H1 (cell line): ENCODE measurements around the gene PLCB4. TPM values are rescaled to one million over a fixed set of nuclear protein-coding genes. Genes with fewer than 3 reads are reported as not detected.

ENCODE experiments used
- CTCF ChIA-PET: fragments of 300-600 bp; sonication (Branson Sonifier 250); formaldehyde crosslinking; loops from one replicate; lab custom pipeline; 2021; ENCODE audit not compliant: partially characterized antibody; lab: Charles Lee
- POLR2A ChIA-PET: fragments of 300-600 bp; sonication (Branson Sonifier 250); formaldehyde crosslinking; loops from one replicate; lab custom pipeline; 2021; ENCODE audit warnings: inconsistent platforms; ENCODE audit not compliant: partially characterized antibody; lab: Charles Lee
- DNase-seq, 2 experiments: peaks; one replicate each; pipeline versions ENCODE4 v3.0.0 to v3.0.0-alpha.2; 2010 to 2022; ENCODE audit warnings: low spot score in 2 of 2, low read depth in 1 of 2, mixed read lengths in 1 of 2
- FAIRE-seq: peaks from 2 replicates; lab custom pipeline; 2011; peaks lifted over from hg19 to GRCh38; lab: Jason Lieb, UNC
- H2AFZ ChIP-seq: 2 replicates; pipeline ENCODE4 v1.8.1; 2012; ENCODE audit warnings: low read length, inconsistent platforms
- H2AK5ac ChIP-seq: 2 replicates; pipeline ENCODE4 v1.6.1; 2013; ENCODE audit warnings: low read depth, low read length
- H2BK120ac ChIP-seq: replicated peaks from 2 replicates; pipeline ENCODE3; 2013; ENCODE audit warnings: low read depth, low read length, inconsistent platforms
- H2BK12ac ChIP-seq: 2 replicates; pipeline ENCODE4 v1.6.1; 2013; ENCODE audit warnings: low read depth, low read length
- H2BK15ac ChIP-seq: 2 replicates; pipeline ENCODE4 v1.6.1; 2013; ENCODE audit warnings: low read length
- H2BK20ac ChIP-seq: 2 replicates; pipeline ENCODE4 v1.6.1; 2013; ENCODE audit warnings: low read length
- H2BK5ac ChIP-seq: 2 replicates; pipeline ENCODE4 v1.6.1; 2013; ENCODE audit warnings: low read depth, low read length
- H3K14ac ChIP-seq: 2 replicates; pipeline ENCODE4 v1.6.1; 2013; ENCODE audit warnings: inconsistent platforms; ENCODE audit not compliant: insufficient read length
- H3K18ac ChIP-seq: 2 replicates; pipeline ENCODE4 v1.6.1; 2013; ENCODE audit warnings: low read length; ENCODE audit errors: extremely low read depth
- H3K23ac ChIP-seq: 2 replicates; pipeline ENCODE4 v1.6.1; 2013; ENCODE audit warnings: inconsistent platforms; ENCODE audit not compliant: insufficient read length
- H3K23me2 ChIP-seq: 2 replicates; pipeline ENCODE4 v1.6.1; 2013; ENCODE audit warnings: low read depth, low read length
- H3K27ac ChIP-seq: 2 replicates; pipeline ENCODE4 v1.6.1; 2011; ENCODE audit warnings: low read depth, low read length, inconsistent platforms
- H3K27me3 ChIP-seq, 4 experiments: replicated peaks in 1 of 4; 1 replicate in 1 of 4; 2 replicates in 3 of 4; pipeline versions ENCODE4 v1.6.1 to v1.8.1; 2011 to 2013; ENCODE audit warnings: low read length in 3 of 4, mild to moderate bottlenecking in 3 of 4, inconsistent platforms in 2 of 4, mixed read lengths in 2 of 4, moderate library complexity in 1 of 4; ENCODE audit not compliant: control insufficient read depth in 3 of 4, insufficient read depth in 3 of 4; ENCODE audit errors: extremely low read depth in 1 of 4
- H3K36me3 ChIP-seq, 4 experiments: 2 replicates each; pipeline versions ENCODE4 v1.6.1 to v1.8.1; 2011 to 2013; ENCODE audit warnings: mild to moderate bottlenecking in 4 of 4, low read length in 3 of 4, moderate library complexity in 2 of 4, control low read depth in 1 of 4, inconsistent platforms in 1 of 4; ENCODE audit not compliant: insufficient read depth in 4 of 4, control insufficient read depth in 2 of 4
- H3K4ac ChIP-seq: replicated peaks from 2 replicates; pipeline ENCODE3; 2013; ENCODE audit warnings: low read length, low read depth, mixed read lengths, inconsistent platforms; ENCODE audit not compliant: insufficient read length
- H3K4me1 ChIP-seq, 4 experiments: replicated peaks in 1 of 4; 1 replicate in 1 of 4; 2 replicates in 3 of 4; pipeline versions ENCODE4 v1.6.1 to v1.8.1; 2011 to 2013; ENCODE audit warnings: low read length in 3 of 4, inconsistent platforms in 2 of 4, mixed read lengths in 1 of 4; ENCODE audit not compliant: insufficient read depth in 4 of 4, control insufficient read depth in 3 of 4
- H3K4me2 ChIP-seq, 2 experiments: 2 replicates each; pipeline versions ENCODE4 v1.6.1 to v1.8.1; 2011 to 2013; ENCODE audit warnings: low read depth in 2 of 2, low read length in 2 of 2, control low read depth in 1 of 2, inconsistent platforms in 1 of 2, mild to moderate bottlenecking in 1 of 2; ENCODE audit not compliant: insufficient read depth in 1 of 2
- H3K4me3 ChIP-seq, 4 experiments: fragments of 200-600, 300-600 bp in 1 of 4; sonication (generic), shearing (Covaris generic), sonication (Bioruptor Twin) in 1 of 4; 2 replicates each; pipeline versions ENCODE4 v1.5.1 to v1.8.1; 2011 to 2016; ENCODE audit warnings: low read length in 4 of 4, low read depth in 3 of 4, control low read depth in 2 of 4, inconsistent platforms in 2 of 4, mild to moderate bottlenecking in 2 of 4, mixed read lengths in 1 of 4, moderate library complexity in 1 of 4; ENCODE audit not compliant: insufficient read depth in 2 of 4; ENCODE audit errors: extremely low read depth in 1 of 4
- H3K56ac ChIP-seq: replicated peaks from 2 replicates; pipeline ENCODE3; 2013; ENCODE audit warnings: low read depth, mild to moderate bottlenecking, mixed read lengths, low read length, inconsistent platforms; ENCODE audit not compliant: insufficient read length
- H3K79me1 ChIP-seq: 2 replicates; pipeline ENCODE4 v1.6.1; 2013; ENCODE audit warnings: low read depth, low read length, control low read depth
- H3K79me2 ChIP-seq, 2 experiments: 2 replicates each; pipeline versions ENCODE4 v1.6.1 to v1.8.1; 2012 to 2013; ENCODE audit warnings: low read length in 2 of 2, mild to moderate bottlenecking in 2 of 2, inconsistent platforms in 1 of 2; ENCODE audit not compliant: insufficient read depth in 2 of 2, control insufficient read depth in 1 of 2
- H3K9ac ChIP-seq, 4 experiments: replicated peaks in 1 of 4; 1 replicate in 1 of 4; 2 replicates in 3 of 4; pipeline versions ENCODE4 v1.6.1 to v1.8.1; 2011 to 2013; ENCODE audit warnings: low read depth in 3 of 4, low read length in 3 of 4, control low read depth in 2 of 4, mild to moderate bottlenecking in 2 of 4, moderate library complexity in 2 of 4, inconsistent platforms in 1 of 4; ENCODE audit errors: extremely low read depth in 1 of 4
- H3K9me3 ChIP-seq, 2 experiments: 2 replicates each; pipeline versions ENCODE4 v1.6.1 to v1.8.1; 2012 to 2013; ENCODE audit warnings: mild to moderate bottlenecking in 2 of 2, moderate library complexity in 2 of 2, control low read depth in 1 of 2, inconsistent platforms in 1 of 2, low read depth in 1 of 2, low read length in 1 of 2, mixed read lengths in 1 of 2; ENCODE audit not compliant: insufficient read depth in 2 of 2
- H4K20me1 ChIP-seq, 2 experiments: replicated peaks in 1 of 2; 2 replicates each; pipeline versions ENCODE3 to v1.8.1; 2011 to 2013; ENCODE audit warnings: inconsistent platforms in 2 of 2, low read length in 2 of 2, mild to moderate bottlenecking in 1 of 2; ENCODE audit not compliant: insufficient read depth in 2 of 2, control insufficient read depth in 1 of 2
- H4K5ac ChIP-seq: 2 replicates; pipeline ENCODE4 v1.6.1; 2013; ENCODE audit warnings: low read length, low read depth, mixed read lengths, inconsistent platforms; ENCODE audit not compliant: insufficient read length
- H4K8ac ChIP-seq: 2 replicates; pipeline ENCODE4 v1.8.0; 2013; ENCODE audit warnings: mild to moderate bottlenecking, moderate library complexity, low read length, inconsistent platforms; ENCODE audit not compliant: insufficient read depth; ENCODE audit errors: extremely low read depth
- H4K91ac ChIP-seq: replicated peaks from 2 replicates; pipeline ENCODE3; 2013; ENCODE audit warnings: low read length, mixed read lengths, inconsistent platforms; ENCODE audit not compliant: insufficient read length
- BACH1 ChIP-seq: IDR thresholded peaks from 2 replicates; pipeline ENCODE4 v1.6.1; 2012; ENCODE audit warnings: low read length, improper control_type of control experiment
- CEBPB ChIP-seq: IDR thresholded peaks from 2 replicates; pipeline ENCODE4 v1.6.1; 2012; ENCODE audit warnings: low read depth, low read length
- CTBP2 ChIP-seq: IDR thresholded peaks from 2 replicates; pipeline ENCODE4 v1.7.0; 2011; ENCODE audit warnings: borderline replicate concordance, mild to moderate bottlenecking, moderate library complexity, mixed read lengths, low read length; ENCODE audit not compliant: insufficient read depth, insufficient read length
- FOSL1 ChIP-seq: IDR thresholded peaks from 2 replicates; pipeline ENCODE4 v1.6.1; 2011; ENCODE audit warnings: mild to moderate bottlenecking, low read depth, low read length, moderate library complexity; ENCODE audit not compliant: insufficient read depth
- GABPA ChIP-seq: IDR thresholded peaks from 2 replicates; pipeline ENCODE4 v1.6.1; 2011; ENCODE audit warnings: mild to moderate bottlenecking, low read length, moderate library complexity, borderline replicate concordance; ENCODE audit not compliant: insufficient read depth
- HDAC6 ChIP-seq: IDR thresholded peaks from one replicate; pipeline ENCODE4 v1.7.1; 2012; ENCODE audit warnings: low read depth, mild to moderate bottlenecking, inconsistent platforms, low read length, moderate library complexity
- KDM5A ChIP-seq: fragments of 200-600 bp; IDR thresholded peaks from 2 replicates; pipeline ENCODE4 v1.7.1; 2012; ENCODE audit warnings: mild to moderate bottlenecking, low read length, inconsistent platforms, mixed read lengths
- RFX5 ChIP-seq: IDR thresholded peaks from 2 replicates; pipeline ENCODE4 v1.6.1; 2011; ENCODE audit warnings: low read depth, low read length, improper control_type of control experiment, borderline replicate concordance
- SIN3A ChIP-seq, 2 experiments: IDR thresholded peaks in 1 of 2; conservative IDR thresholded peaks in 1 of 2; 2 replicates each; pipeline ENCODE4 v1.6.1; 2011 to 2012; ENCODE audit warnings: low read length in 2 of 2, improper control_type of control experiment in 1 of 2, low read depth in 1 of 2, mild to moderate bottlenecking in 1 of 2
- SIRT6 ChIP-seq: IDR thresholded peaks from one replicate; pipeline ENCODE4 v1.7.1; 2012; ENCODE audit warnings: low read length, inconsistent platforms
- SP2 ChIP-seq: IDR thresholded peaks from 2 replicates; pipeline ENCODE4 v1.6.1; 2012; ENCODE audit warnings: mild to moderate bottlenecking, low read length, inconsistent platforms
- TBP ChIP-seq: IDR thresholded peaks from 2 replicates; pipeline ENCODE4 v1.6.1; 2011; ENCODE audit warnings: low read depth, low read length, improper control_type of control experiment
- YY1 ChIP-seq: IDR thresholded peaks from 2 replicates; pipeline ENCODE4 v1.6.1; 2011; ENCODE audit warnings: low read depth, mild to moderate bottlenecking, low read length
- WGBS, 2 experiments: shearing (Covaris generic) in 1 of 2; methylation state at CpG; one replicate each; pipeline versions ENCODE4 v1.1.6 to v1.1.7; 2013 to 2015; ENCODE audit warnings: low lambda C conversion rate in 2 of 2, mixed read lengths in 2 of 2, inconsistent platforms in 1 of 2, low coverage in 1 of 2, missing lambda C conversion rate in 1 of 2; ENCODE audit not compliant: insufficient replicate concordance in 2 of 2, insufficient coverage in 1 of 2, insufficient read length in 1 of 2; ENCODE audit errors: extremely low coverage in 1 of 2, missing lambda C conversion rate in 1 of 2; 5-methylcytosine and 5-hydroxymethylcytosine counted together
- polyA plus RNA-seq, 7 experiments: library from polyadenylated mRNA; depleted of rRNA in 3 of 7; stranded (reverse) in 5 of 7; unstranded in 2 of 7; fragments of >200 nt in 5 of 7; fragments of 200-250 nt in 2 of 7; gene quantifications; 1 replicate in 5 of 7; 2 replicates in 1 of 7; 4 replicates in 1 of 7; pipeline versions ENCODE4 v1.2.1 to v1.2.3, GENCODE V29; 2011 to 2013; ENCODE audit warnings: missing spikeins in 2 of 7, mixed read lengths in 2 of 7
- total RNA-seq: library from RNA; stranded (reverse); fragmentation: NEBNext Ultra II Directional; extraction: Animal tissue kit (Norgen Biotek cat#: 25700); gene quantifications from 2 replicates; pipeline ENCODE4 v1.2.1, GENCODE V29; 2021
- TF ChIP-seq, protein P1 (sequence below): IDR thresholded peaks from 2 replicates; pipeline ENCODE4 v1.6.1; 2011; ENCODE audit warnings: low read depth, mild to moderate bottlenecking, low read length; ENCODE audit not compliant: insufficient read depth

PLCB4 gene
- total and polyA plus RNA-seq, 2 of the 8 experiments (the other 6 are each of a cell fraction or from before 2014, with no cell fraction given), result 3.2 to 14.1 TPM

DNA sequence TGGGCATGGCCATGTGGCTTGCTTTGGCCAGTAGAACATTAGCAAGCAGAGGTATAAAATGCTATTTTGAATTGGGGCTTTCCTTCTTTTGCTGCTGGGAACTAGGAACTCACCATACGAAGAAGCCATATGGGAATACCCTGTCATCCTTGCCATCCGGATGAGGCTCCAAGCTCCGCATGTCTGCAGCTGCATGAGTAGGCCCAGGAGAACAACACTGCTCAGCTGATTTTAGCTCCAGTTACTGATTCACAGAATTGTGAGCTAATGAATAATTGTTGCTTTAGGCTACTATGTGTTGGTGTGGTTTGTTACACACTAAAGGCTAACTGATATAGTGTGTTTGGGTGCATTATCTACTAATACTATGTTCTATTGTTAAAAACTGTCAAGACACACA lies 2.7 kb upstream of the PLCB4 start:
- CTCF ChIA-PET, result interaction anchor here (0.7 to 1.9 kb wide), 2 partner anchors 213 to 238 kb away, joined by 3 to 6 read pairs; no protein-coding TSS in a partner anchor
- FAIRE-seq, result no peak
- H3K4me2 ChIP-seq, result no peak overlapping the region
- TF ChIP-seq RFX5 (no peak), CEBPB (no peak), HDAC6 (no peak), SIN3A (conservative IDR thresholded peaks at IDR 0.05 in 1 of 2, IDR thresholded peaks at IDR 0.05 in 1 of 2; ENCODE audit: low read depth in 1 of 2, low read length in 2 of 2) (no peak), SIRT6 (no peak), KDM5A (no peak), SP2 (no peak), TBP (no peak), BACH1 (no peak), FOSL1 (no peak), GABPA (no peak), CTBP2 (no peak), YY1 (no peak)
- TF ChIP-seq, protein P1, sequence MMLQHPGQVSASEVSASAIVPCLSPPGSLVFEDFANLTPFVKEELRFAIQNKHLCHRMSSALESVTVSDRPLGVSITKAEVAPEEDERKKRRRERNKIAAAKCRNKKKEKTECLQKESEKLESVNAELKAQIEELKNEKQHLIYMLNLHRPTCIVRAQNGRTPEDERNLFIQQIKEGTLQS, result no peak

More for the DNA sequence above, 2.7 kb upstream of the PLCB4 start:
- Histone ChIP-seq H3K9me3 (no peaks in the 10 kb centered on the region), H3K4me1 (peaks cover 0 to 6% (median 3%) of the 10 kb centered on the region in 4 experiments; a peak in 6 of 7 replicates), H4K8ac (no peak overlapping the region), H2AFZ (no peak overlapping the region), H2BK12ac (no peak overlapping the region), H4K20me1 (no peaks in the 10 kb centered on the region), H4K91ac (no peak overlapping the region), H2BK20ac (no peak overlapping the region), H3K36me3 (no peaks in the 10 kb centered on the region), H3K79me2 (peaks cover 0 to 21% of the 10 kb centered on the region in 2 experiments; a peak in 2 of 4 replicates), H4K5ac (no peak overlapping the region), H3K27me3 (no peaks in the 10 kb centered on the region), H3K18ac (no peak overlapping the region), H3K23me2 (peaks cover 11% of the 10 kb centered on the region), H2BK5ac (no peak overlapping the region), H2BK15ac (no peak overlapping the region), H2BK120ac (no peak overlapping the region), H3K27ac (no peak overlapping the region), H2AK5ac (no peak overlapping the region), H3K9ac (no peak overlapping the region), H3K23ac (no peak overlapping the region), H3K14ac (no peak overlapping the region), H3K56ac (no peak overlapping the region), H3K4ac (no peak overlapping the region), H3K79me1 (no peaks in the 10 kb centered on the region), H3K4me3 (no peak overlapping the region)
- no peak for DNase-seq
- POLR2A ChIA-PET, result interaction anchor here (0.7 to 1.7 kb wide), 3 partner anchors 8 to 29 kb away, joined by 3 to 11 read pairs (median 3); no protein-coding TSS in a partner anchor
- 93% methylated on average over 3 of the region's 3 CpGs; no CpG with 5 or more reads in 1 of the 2 experiments for WGBS, 2 experiments
